H9 (cell line): ENCODE data around the gene EPS8. TPM values are rescaled to one million over a fixed set of nuclear protein-coding genes. Genes with fewer than 3 reads are reported as not detected.

Source experiments
- DNase-seq: peaks from one replicate; pipeline ENCODE4 v3.0.0-alpha.2; 2017
- H2AFZ ChIP-seq: one replicate; pipeline ENCODE4 v1.6.1; 2013; ENCODE audit warnings: mild to moderate bottlenecking, low read length, control low read depth, moderate library complexity
- H2AK5ac ChIP-seq: 2 replicates; pipeline ENCODE4 v1.6.1; 2013; ENCODE audit warnings: low read length, control low read depth, mixed read lengths; ENCODE audit not compliant: insufficient read length
- H2BK120ac ChIP-seq: one replicate; pipeline ENCODE4 v1.6.1; 2013; ENCODE audit warnings: low read depth, mild to moderate bottlenecking, low read length, control low read depth, inconsistent platforms; ENCODE audit not compliant: poor library complexity, severe bottlenecking
- H2BK12ac ChIP-seq: 2 replicates; pipeline ENCODE4 v1.6.1; 2013; ENCODE audit warnings: low read length, control low read depth, mixed read lengths, low read depth; ENCODE audit not compliant: insufficient read length
- H2BK15ac ChIP-seq: 2 replicates; pipeline ENCODE4 v1.6.1; 2013; ENCODE audit warnings: low read depth, low read length, control low read depth
- H2BK20ac ChIP-seq: one replicate; pipeline ENCODE4 v1.6.1; 2013; ENCODE audit warnings: low read depth, mild to moderate bottlenecking, low read length, control low read depth, inconsistent platforms; ENCODE audit not compliant: poor library complexity, severe bottlenecking
- H2BK5ac ChIP-seq: 2 replicates; pipeline ENCODE4 v1.6.1; 2013; ENCODE audit warnings: low read length, control low read depth, mixed read lengths; ENCODE audit not compliant: insufficient read length
- H3K14ac ChIP-seq: 2 replicates; pipeline ENCODE4 v1.6.1; 2013; ENCODE audit warnings: low read length, control low read depth; ENCODE audit not compliant: insufficient read depth
- H3K18ac ChIP-seq: 2 replicates; pipeline ENCODE4 v1.6.1; 2013; ENCODE audit warnings: low read depth, mild to moderate bottlenecking, mixed read lengths, low read length, control low read depth; ENCODE audit not compliant: insufficient read length
- H3K23ac ChIP-seq: 2 replicates; pipeline ENCODE4 v1.6.1; 2013; ENCODE audit warnings: low read length, control low read depth, mixed read lengths, low read depth; ENCODE audit not compliant: insufficient read length
- H3K23me2 ChIP-seq: 2 replicates; pipeline ENCODE4 v1.6.1; 2013; ENCODE audit warnings: low read depth, mild to moderate bottlenecking, mixed read lengths, low read length, control low read depth; ENCODE audit not compliant: insufficient read length, poor library complexity, severe bottlenecking
- H3K27ac ChIP-seq: 2 replicates; pipeline ENCODE4 v1.5.1; 2013; ENCODE audit warnings: low read length, control low read depth, mixed read lengths, low read depth; ENCODE audit not compliant: insufficient read length
- H3K27me3 ChIP-seq: 2 replicates; pipeline ENCODE4 v1.6.1; 2013; ENCODE audit warnings: low read length, control low read depth, inconsistent platforms; ENCODE audit not compliant: insufficient read depth
- H3K4ac ChIP-seq: 2 replicates; pipeline ENCODE4 v1.6.1; 2013; ENCODE audit warnings: low read depth, mild to moderate bottlenecking, control low read depth, inconsistent platforms, low read length, moderate library complexity
- H3K4me1 ChIP-seq: 2 replicates; pipeline ENCODE4 v1.6.1; 2013; ENCODE audit warnings: low read length, control low read depth, inconsistent platforms; ENCODE audit not compliant: insufficient read depth
- H3K4me2 ChIP-seq: 2 replicates; pipeline ENCODE4 v1.6.1; 2013; ENCODE audit warnings: low read length, control low read depth, mixed read lengths; ENCODE audit not compliant: insufficient read length, insufficient read depth
- H3K56ac ChIP-seq: 2 replicates; pipeline ENCODE4 v1.6.1; 2013; ENCODE audit warnings: low read depth, mild to moderate bottlenecking, mixed read lengths, low read length, control low read depth; ENCODE audit not compliant: insufficient read length
- H3K79me1 ChIP-seq: 2 replicates; pipeline ENCODE4 v1.6.1; 2013; ENCODE audit warnings: low read depth, mild to moderate bottlenecking, moderate library complexity, low read length, control low read depth, inconsistent platforms; ENCODE audit not compliant: insufficient read depth, poor library complexity, severe bottlenecking
- H3K79me2 ChIP-seq: 2 replicates; pipeline ENCODE4 v1.6.1; 2013; ENCODE audit warnings: low read length, control low read depth, inconsistent platforms; ENCODE audit not compliant: insufficient read depth
- H3K9ac ChIP-seq: 2 replicates; pipeline ENCODE4 v1.6.1; 2013; ENCODE audit warnings: low read length, control low read depth, mixed read lengths; ENCODE audit not compliant: insufficient read length; ENCODE audit errors: extremely low read depth
- H3K9me3 ChIP-seq: one replicate; pipeline ENCODE4 v1.6.1; 2013; ENCODE audit warnings: low read depth, low read length, inconsistent platforms; ENCODE audit not compliant: control insufficient read depth
- H3T11ph ChIP-seq: one replicate; pipeline ENCODE4 v1.6.1; 2013; ENCODE audit warnings: mild to moderate bottlenecking, low read length, control low read depth, inconsistent platforms
- H4K20me1 ChIP-seq: one replicate; pipeline ENCODE4 v1.6.1; 2013; ENCODE audit not compliant: control insufficient read depth, insufficient read length, insufficient read depth
- H4K5ac ChIP-seq: 2 replicates; pipeline ENCODE4 v1.6.1; 2013; ENCODE audit warnings: low read depth, mild to moderate bottlenecking, mixed read lengths, low read length, control low read depth; ENCODE audit not compliant: insufficient read length
- H4K8ac ChIP-seq: replicated peaks from 2 replicates; pipeline ENCODE4 v1.6.1; 2013; ENCODE audit warnings: low read length, control low read depth, mixed read lengths, low read depth; ENCODE audit not compliant: insufficient read length
- H4K91ac ChIP-seq: 2 replicates; pipeline ENCODE4 v1.6.1; 2013; ENCODE audit warnings: low read depth, mild to moderate bottlenecking, moderate library complexity, mixed read lengths, low read length, control low read depth; ENCODE audit not compliant: insufficient read length
- H3K27ac Mint-ChIP-seq, 3 experiments: 2 replicates in 2 of 3; 3 replicates in 1 of 3; pipeline ENCODE4 v1.8.0; 2020 to 2021; ENCODE audit warnings: mixed read lengths in 3 of 3, mild to moderate bottlenecking in 1 of 3, moderate library complexity in 1 of 3
- H3K27me3 Mint-ChIP-seq: 2 replicates; pipeline ENCODE4 v1.8.0; 2021; ENCODE audit warnings: low read depth, mild to moderate bottlenecking, moderate library complexity, mixed read lengths
- H3K36me3 Mint-ChIP-seq, 3 experiments: 2 replicates in 2 of 3; 3 replicates in 1 of 3; pipeline ENCODE4 v1.8.0; 2020 to 2021; ENCODE audit warnings: low read depth in 3 of 3, mixed read lengths in 3 of 3; ENCODE audit not compliant: insufficient read depth in 1 of 3
- H3K4me1 Mint-ChIP-seq, 2 experiments: 2 replicates each; pipeline ENCODE4 v1.8.0; 2020; ENCODE audit warnings: mixed read lengths in 2 of 2
- H3K4me3 Mint-ChIP-seq, 2 experiments: 2 replicates in 1 of 2; 3 replicates in 1 of 2; pipeline ENCODE4 v1.8.0; 2020 to 2021; ENCODE audit warnings: mild to moderate bottlenecking in 2 of 2, mixed read lengths in 2 of 2, moderate library complexity in 1 of 2
- H3K9me3 Mint-ChIP-seq, 2 experiments: 2 replicates in 1 of 2; 3 replicates in 1 of 2; pipeline ENCODE4 v1.8.0; 2020; ENCODE audit warnings: mild to moderate bottlenecking in 2 of 2, mixed read lengths in 2 of 2, moderate library complexity in 1 of 2
- WGBS: extraction: QIAGEN DNeasy Blood & Tissue Kit; methylation state at CpG from one replicate; pipeline ENCODE4 v1.1.7; 2013; ENCODE audit warnings: missing lambda C conversion rate, low lambda C conversion rate, mixed read lengths; ENCODE audit not compliant: insufficient read length; ENCODE audit errors: extremely low coverage; 5-methylcytosine and 5-hydroxymethylcytosine counted together
- total RNA-seq: library from RNA; stranded (reverse); gene quantifications from 2 replicates; pipeline ENCODE4 v1.2.1, GENCODE V29; 2021
- TF ChIP-seq, protein P1 (sequence below): fragments of 200-600 bp; sonication (generic); conservative IDR thresholded peaks from 3 replicates; pipeline ENCODE4 v1.8.0; 2021; ENCODE audit warnings: antibody characterized with exemption, mild to moderate bottlenecking

The EPS8 gene
- total RNA-seq, 1 experiment from 2014 or later: 2.2 TPM

DNA sequence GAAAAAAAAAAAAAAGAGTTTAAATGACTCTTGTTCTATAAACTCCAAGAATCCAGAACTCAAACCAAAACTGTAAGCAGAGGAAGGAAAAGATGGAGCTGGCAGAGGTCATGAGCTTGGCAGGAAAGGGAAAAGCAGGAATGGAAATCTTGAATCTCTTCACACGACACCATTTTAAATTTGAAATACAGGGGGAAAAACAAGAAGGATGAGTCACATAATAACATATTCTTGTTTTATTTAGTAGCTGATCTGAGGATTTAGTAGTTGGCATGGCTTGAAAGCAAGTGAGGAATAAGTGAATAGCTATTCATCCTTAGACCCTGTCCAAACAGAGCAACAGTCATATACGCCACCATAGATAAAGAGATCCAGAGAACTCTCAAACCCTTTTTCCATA is 35.0 kb downstream of the EPS8 start:
- no peak overlapping the region for H3K56ac ChIP-seq
- no peak overlapping the region for H3K14ac ChIP-seq
- no peak overlapping the region for H2BK120ac ChIP-seq
- H4K8ac ChIP-seq: no peak overlapping the region
- no peak overlapping the region for H2BK15ac ChIP-seq
- H3K4ac ChIP-seq: no peak overlapping the region
- no peaks in the 10 kb centered on the region for H4K20me1 ChIP-seq
- Mint-ChIP-seq H3K9me3 (no peaks in the 10 kb centered on the region), H3K4me1 (peaks cover 6 to 8% of the 10 kb centered on the region in 2 experiments), H3K4me3 (no peak overlapping the region), H3K27ac (no peak overlapping the region), H3K36me3 (no peaks in the 10 kb centered on the region), H3K27me3 (no peaks in the 10 kb centered on the region)
- no peaks in the 10 kb centered on the region for H3K23me2 ChIP-seq
- H3K4me1 ChIP-seq: no peaks in the 10 kb centered on the region
- no peak overlapping the region for H3K9ac ChIP-seq
- H3K18ac ChIP-seq: no peak overlapping the region
- H4K5ac ChIP-seq: no peak overlapping the region
- DNase-seq: no peak
- H2BK5ac ChIP-seq: no peak overlapping the region
- H3K79me1 ChIP-seq: no peaks in the 10 kb centered on the region
- no CpG with 5 or more reads among the region's 2 CpGs for WGBS
- H3K9me3 ChIP-seq: no peaks in the 10 kb centered on the region
- H2BK20ac ChIP-seq: no peak overlapping the region
- no peak overlapping the region for H4K91ac ChIP-seq
- H3K27ac ChIP-seq: no peak overlapping the region
- no peak overlapping the region for H3K23ac ChIP-seq
- H2AFZ ChIP-seq: no peak overlapping the region
- H3K79me2 ChIP-seq: no peaks in the 10 kb centered on the region
- H2AK5ac ChIP-seq: no peak overlapping the region
- no peaks in the 10 kb centered on the region for H3K27me3 ChIP-seq
- TF ChIP-seq, protein P1, sequence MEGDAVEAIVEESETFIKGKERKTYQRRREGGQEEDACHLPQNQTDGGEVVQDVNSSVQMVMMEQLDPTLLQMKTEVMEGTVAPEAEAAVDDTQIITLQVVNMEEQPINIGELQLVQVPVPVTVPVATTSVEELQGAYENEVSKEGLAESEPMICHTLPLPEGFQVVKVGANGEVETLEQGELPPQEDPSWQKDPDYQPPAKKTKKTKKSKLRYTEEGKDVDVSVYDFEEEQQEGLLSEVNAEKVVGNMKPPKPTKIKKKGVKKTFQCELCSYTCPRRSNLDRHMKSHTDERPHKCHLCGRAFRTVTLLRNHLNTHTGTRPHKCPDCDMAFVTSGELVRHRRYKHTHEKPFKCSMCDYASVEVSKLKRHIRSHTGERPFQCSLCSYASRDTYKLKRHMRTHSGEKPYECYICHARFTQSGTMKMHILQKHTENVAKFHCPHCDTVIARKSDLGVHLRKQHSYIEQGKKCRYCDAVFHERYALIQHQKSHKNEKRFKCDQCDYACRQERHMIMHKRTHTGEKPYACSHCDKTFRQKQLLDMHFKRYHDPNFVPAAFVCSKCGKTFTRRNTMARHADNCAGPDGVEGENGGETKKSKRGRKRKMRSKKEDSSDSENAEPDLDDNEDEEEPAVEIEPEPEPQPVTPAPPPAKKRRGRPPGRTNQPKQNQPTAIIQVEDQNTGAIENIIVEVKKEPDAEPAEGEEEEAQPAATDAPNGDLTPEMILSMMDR: no peak
- H2BK12ac ChIP-seq: no peak overlapping the region
- no peak overlapping the region for H3K4me2 ChIP-seq
- H3T11ph ChIP-seq: no peak overlapping the region
